IPS-NIHi11 (cell line): Measurements from ENCODE around the gene FGFR1OP2.

Source experiments
- DNase-seq: peaks from one replicate; pipeline ENCODE4 v3.0.0; 2012; ENCODE audit warnings: mixed read lengths, low spot score

Gene FGFR1OP2

GRCh38 chr12:27003421-27004381, 65.4 kb downstream of the FGFR1OP2 start:
- DNase-seq, result no peak

- no peak for DNase-seq
These were observed 67.2 kb downstream of the FGFR1OP2 start for GRCh38 chr12:27005495-27005894.

DNA sequence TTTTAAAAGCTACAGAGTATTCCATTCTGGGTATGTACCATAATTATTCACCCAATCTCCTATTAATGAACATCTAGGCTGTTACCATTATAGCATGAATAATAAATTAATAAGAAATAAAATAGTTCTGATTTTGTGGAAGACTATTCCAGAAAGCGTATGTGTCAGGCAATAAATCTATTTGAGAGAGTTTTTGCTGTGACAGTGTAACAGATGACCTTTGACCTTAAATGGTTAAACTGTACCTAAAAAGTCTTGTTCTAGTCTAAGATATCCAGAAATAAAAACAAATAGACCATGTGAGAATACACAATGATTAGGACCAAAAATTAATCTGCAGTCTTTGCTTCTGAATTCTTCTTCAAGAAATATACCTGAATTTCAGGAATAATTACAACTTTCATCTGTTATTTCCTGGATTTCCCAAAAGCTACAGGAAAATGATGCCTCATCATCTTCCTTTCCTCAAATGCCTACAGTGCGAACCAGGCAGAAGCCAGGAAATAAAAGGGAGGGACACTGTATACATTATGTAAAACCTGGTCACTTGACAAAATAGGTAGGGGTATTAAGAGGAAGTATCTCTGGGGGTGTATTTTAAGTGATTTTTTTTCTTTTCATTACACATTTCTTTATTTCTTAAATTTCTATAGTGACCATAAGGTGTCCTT, 68.7 kb downstream of the FGFR1OP2 start:
- no peak for DNase-seq

DNA sequence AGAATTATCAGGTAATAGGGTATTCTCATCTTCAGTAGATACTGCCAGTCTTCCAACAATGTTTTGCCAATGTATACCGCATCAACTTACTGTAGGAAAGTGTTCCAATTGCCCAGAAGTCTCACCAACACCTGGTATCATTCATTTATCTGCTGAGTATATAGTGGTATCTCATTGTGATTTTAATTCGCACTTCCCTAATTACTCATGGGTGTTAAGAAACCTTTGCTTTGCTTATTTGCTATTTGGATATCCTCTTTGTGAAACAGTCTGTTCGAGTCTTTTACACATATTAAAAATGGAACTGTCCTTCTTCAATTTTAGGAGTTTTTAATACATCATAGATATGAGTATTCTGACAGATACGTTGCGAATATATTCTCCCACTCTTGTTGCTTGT, 69.8 kb downstream of the FGFR1OP2 start:
- DNase-seq, result no peak

GRCh38 chr12:27009881-27010301, 71.6 kb downstream of the FGFR1OP2 start:
- DNase-seq, result no peak

DNA sequence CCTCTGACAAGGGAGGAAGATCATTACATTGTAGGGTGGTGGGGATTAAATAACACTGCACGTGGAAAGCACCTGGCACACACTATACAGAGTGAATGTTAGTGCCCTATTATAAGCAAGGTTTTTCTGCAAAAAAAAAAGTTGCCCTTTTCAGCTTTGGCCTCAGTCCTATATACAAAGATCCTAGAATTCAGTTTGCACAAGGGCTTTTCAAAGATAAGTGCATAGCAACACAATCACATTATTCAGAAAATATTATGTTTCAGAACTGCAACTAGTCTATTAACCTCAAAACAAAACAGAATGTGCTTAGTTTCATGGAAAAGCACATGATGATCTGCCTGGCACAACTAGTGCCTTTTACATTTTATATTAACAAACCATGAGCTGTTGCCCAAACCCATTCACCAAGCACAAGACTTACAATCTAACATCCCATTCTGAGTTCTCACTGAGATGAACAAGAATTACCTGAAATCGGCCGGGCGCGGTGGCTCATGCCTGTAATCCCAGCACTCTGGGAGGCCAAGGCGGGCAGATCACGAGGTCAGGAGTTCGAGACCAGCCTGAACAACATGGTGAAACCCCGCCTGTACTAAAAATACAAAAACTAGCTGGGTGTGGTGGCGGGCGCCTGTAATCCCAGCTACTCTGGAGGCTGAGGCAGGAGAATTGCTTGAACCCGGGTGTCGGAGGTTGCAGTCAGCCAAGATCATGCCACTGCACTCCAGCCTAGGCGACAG, 74.1 kb downstream of the FGFR1OP2 start:
- no peak for DNase-seq

DNA sequence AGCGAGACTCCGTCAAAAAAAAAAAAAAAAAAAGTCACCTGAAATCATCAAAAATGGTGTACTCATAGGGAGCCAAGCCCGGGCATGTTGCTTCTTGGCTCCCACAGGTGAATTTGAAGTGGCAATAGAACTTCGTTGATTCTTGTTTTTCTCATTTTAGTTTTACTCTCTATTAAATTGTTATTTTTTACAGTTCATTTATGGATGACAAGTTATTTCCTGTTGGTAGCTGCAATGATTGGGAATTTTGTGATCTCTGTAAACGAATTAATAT, 74.6 kb downstream of the FGFR1OP2 start:
- DNase-seq, result no peak

- peak; percentile 16 for DNase-seq
These were observed 75.4 kb downstream of the FGFR1OP2 start for GRCh38 chr12:27013611-27014084.

- DNase-seq, result peak; percentile 95
These were observed 76.0 kb downstream of the FGFR1OP2 start, which contains the start of gene TM7SF3 for GRCh38 chr12:27014085-27014858. Gene TM7SF3 (minus strand): TSS chr12:27014384. CDS start chr12:27014168, 216 bp downstream.

GRCh38 chr12:27014859-27015729, 76.8 kb downstream of the FGFR1OP2 start:
- no peak for DNase-seq

GRCh38 chr12:27015730-27016076, 77.4 kb downstream of the FGFR1OP2 start:
- no peak for DNase-seq
